Stromal cell of bone marrow (primary cell): ENCODE data around the gene SERHL2.
"Not testable (repeated sequence)": the region's sequence is repeated elsewhere in the genome, so short reads cannot be mapped to it uniquely, and the experiment has no call there.

Experiments
- DNase-seq: peaks from one replicate; pipeline ENCODE4 v3.0.0-alpha.2; 2012; ENCODE audit warnings: low read depth

The SERHL2 gene

GRCh38 chr22:42575996-42576574 is 22.3 kb downstream of the SERHL2 start:
- DNase-seq: not testable (repeated sequence)

DNA sequence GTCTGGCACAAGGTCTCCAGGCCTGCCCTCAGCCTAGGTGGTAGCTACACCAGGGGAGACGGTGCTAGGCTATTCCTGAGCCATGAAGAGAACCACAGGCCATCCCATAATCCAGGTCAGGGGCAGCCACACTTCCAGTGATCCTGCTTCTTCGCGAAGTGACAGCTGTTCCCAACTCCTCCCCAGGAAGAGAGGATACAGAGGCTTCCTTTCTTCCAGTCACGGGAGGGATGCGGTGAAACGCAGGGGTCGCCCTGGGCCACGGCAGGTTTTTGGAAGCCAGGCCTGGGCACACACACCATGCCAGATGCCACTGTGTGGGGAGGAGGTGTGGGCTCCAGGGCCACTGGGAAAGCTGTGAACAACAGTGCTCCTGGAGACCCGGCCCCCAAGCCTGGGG is 23.4 kb downstream of the SERHL2 start:
- not testable (repeated sequence) for DNase-seq

GRCh38 chr22:42577623-42578240 is 24.0 kb downstream of the SERHL2 start:
- no peak for DNase-seq

GRCh38 chr22:42580040-42580439 is 26.3 kb downstream of the SERHL2 start:
- DNase-seq: not testable (repeated sequence)

DNA sequence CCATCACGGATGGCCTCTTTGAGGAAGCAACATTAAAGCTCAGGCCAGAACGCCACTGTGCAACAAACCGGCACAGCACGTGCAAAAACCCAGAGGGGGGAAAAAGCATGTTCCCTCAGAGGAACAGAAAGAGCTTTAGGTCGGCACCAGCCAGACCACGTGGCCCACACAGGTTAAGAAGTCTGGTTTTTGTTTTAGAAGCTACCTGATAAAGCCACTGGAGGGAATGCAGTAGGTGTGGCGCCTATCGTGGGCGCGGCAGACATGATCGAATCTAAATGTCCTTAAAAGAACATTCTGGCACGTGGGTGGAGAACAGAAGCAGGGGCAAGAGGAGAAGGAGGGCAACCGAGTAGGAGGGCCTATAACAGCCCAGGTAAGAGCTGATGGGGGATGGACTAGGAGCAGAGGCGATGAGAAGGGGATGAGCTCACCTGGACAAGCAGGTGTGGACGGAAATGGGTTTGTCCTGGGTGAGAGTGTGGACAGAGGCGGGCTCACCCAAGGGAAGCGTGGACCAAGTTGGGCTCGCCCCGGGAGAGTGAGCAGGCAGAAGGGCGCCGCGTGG is 27.5 kb downstream of the SERHL2 start:
- DNase-seq: not testable (repeated sequence)

GRCh38 chr22:42581762-42582716 is 28.3 kb downstream of the SERHL2 start:
- peak; percentile 44 for DNase-seq

GRCh38 chr22:42582987-42583386 is 29.2 kb downstream of the SERHL2 start:
- no peak for DNase-seq

GRCh38 chr22:42584364-42584940 is 30.7 kb downstream of the SERHL2 start:
- DNase-seq: no peak

DNA sequence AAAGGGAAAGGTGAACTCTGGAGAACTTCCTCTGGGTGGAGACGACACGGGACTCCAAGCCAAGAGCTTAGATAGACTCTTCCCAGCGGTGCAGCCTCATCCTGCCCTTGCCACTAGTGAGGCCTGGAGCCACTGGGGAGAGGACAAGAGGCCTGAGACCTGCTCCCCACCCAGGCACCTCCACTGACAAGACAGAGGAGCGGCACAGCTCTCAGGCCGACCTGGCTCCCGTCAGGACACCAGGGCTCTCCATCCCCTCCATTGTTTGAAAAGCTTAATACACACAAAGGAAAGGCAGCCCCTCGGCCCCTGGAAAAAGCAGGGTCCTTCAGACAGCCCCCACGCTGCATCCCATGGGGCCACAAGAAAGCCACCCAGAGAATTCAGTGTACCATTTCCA is 31.3 kb downstream of the SERHL2 start:
- DNase-seq: no peak

DNA sequence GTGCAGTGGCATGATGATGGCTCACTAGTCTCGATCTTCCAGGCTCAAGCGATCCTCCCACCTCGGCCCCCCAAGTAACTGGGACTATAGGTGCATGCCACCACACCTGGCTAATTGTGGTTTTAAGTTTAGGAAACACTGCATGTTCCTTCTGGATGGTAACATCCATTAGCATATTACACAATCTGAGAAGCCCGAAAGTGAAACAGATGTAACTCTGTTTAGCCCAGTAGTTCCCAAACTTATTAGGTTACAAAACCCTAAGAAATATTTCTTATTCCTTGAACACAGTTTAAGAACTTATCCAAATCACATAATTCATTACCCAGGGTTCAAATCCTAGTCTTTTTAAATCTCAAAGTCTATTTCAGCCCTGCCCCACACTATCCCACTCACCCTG is 32.6 kb downstream of the SERHL2 start:
- no peak for DNase-seq

DNA sequence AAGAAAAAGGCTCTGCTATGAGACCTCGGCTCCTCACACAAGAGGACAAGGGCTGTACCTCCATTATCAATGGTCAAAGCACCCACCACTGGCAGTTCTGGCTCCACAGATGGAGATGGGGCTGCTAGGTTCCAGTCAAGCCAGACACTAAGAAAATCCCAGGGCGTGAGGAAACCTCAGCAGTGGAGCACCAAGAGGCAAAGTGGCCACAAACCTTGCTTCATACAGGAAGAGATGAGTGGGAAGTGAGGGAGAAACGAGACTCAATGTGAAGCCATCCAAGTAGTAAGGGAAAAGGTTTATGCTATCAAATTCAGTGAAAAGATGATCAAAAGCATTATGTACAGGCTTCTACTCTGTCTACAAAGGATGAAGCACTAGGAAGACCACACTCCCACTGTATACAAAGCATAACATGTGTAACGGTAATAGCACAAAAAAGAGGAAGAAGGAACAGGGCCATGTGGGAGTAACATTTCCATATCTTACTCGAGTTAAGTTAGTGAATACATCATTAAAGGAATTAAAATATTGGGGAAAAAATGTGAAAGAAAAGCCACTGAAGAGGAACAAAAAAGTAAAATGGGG is 33.9 kb downstream of the SERHL2 start:
- DNase-seq: no peak

- DNase-seq: no peak
Measured at GRCh38 chr22:42591987-42592386, 38.2 kb downstream of the SERHL2 start.

DNA sequence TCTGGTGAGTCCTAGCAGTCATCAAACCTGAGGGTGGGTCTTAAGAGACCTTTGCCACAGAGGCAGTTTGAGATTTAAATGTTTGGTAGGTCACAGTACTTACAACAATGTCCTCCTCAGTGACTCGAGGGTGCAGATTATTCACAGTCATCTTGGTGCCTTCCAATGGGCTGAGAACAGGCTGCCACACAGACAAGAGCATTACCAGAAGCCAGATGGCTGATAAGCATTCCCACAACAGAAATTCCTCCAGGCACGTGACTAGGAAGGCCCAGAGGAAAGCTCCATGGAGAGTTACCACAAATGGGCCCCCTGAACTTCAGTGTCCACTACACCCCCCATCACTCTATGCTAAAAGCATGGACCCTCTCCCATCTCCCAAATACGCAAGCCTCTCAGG is 41.7 kb downstream of the SERHL2 start:
- DNase-seq: no peak

- peak; percentile 13 for DNase-seq
Measured at GRCh38 chr22:42596336-42596735, 42.6 kb downstream of the SERHL2 start.

DNA sequence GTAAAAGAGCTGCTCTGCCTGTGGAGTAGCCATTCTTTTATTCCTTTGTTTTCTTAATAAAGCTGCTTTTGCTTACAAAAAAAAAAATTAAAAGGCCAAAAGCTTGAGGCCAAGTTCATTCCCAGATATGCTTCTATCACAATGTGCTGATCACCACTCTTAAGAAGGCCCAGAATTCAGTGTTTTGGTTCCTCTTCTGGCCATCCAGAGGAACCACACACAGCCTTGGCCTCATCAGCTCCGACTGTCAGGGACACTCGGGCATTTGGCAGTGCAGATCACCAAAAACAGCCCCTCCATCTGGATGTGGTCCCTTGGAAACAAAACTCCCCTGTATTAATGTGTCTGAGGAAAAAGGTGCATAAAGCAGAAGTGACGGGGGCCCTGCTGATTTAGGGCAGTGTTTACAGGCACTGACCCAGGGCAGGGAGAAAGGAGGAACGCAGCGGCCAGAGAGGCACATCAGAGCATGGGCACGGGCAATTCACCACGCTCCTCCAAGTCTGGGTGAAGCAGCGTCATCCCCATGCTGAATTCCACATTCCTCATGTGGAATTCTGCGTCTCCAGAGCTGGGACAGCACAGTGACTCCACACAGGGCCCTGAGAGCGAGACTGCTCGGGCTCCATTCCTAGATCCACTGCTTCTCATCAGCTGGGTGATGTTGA is 43.2 kb downstream of the SERHL2 start:
- no peak for DNase-seq

DNA sequence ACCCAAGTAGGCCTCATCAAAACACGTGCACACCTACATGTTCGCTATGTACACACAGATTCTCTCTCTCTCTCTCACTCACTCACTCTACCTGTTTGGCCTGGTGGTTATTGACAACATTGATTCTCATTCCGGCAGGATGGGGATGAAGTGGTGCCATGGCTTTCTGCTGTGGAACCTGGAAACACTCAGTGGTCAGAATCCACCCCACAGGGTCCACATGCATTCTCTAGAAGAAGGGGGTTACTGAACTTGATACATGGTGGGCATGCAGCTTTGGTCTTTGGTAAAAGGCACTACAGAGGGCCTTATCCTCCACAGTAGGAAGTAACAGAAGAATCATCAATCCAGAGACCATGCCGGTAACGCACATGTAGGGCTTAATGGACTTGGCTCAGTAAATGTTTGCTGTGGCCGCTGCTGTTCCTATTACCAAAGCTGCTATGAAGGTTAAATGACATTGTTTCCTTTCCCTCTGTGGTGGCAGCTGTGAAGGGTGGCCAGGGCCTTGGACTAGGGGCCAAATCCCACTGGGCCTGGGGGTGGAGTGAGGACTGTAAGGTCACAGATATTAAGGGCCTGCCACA is 48.2 kb downstream of the SERHL2 start:
- no peak for DNase-seq

DNA sequence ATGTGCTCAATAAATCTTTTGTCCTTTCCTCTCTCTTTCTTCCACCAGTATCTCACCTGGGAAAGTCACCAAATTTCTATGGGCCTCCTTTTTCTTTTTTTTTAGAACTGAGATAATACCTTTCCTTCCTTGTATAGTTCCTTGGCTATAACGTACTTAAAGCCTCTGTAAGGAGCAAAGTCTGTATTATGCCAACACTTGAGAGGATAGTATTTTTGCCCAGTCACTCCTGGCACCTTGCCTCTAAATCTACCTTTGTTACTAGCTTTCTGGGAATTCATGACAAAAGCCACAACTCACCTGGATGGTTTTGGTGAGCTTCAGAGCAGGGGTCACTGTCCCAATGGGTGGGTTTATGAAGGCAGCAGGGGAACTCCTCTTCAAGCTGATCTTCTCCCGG is 48.7 kb downstream of the SERHL2 start:
- no peak for DNase-seq

- DNase-seq: no peak
Measured at GRCh38 chr22:42603427-42603826, 49.7 kb downstream of the SERHL2 start.

- no peak for DNase-seq
Measured at GRCh38 chr22:42604403-42604802, 50.6 kb downstream of the SERHL2 start.

GRCh38 chr22:42607641-42608040 is 53.9 kb downstream of the SERHL2 start:
- DNase-seq: not testable (repeated sequence)
